Ramos (cell line): ENCODE results near the gene NUP50.

Experiments used
- in situ Hi-C: fragments of 300-500 bp; cut with MboI; formaldehyde crosslinking; loops from one replicate; pipeline ENCODE4 v1.14.3; 2022; ENCODE audit warnings: low sequenced_read_pairs; ENCODE audit not compliant: unreplicated experiment

Gene NUP50

GRCh38 chr22:45207981-45208664 lies 44.4 kb downstream of the NUP50 start:
- in situ Hi-C loops = no loop called here

DNA sequence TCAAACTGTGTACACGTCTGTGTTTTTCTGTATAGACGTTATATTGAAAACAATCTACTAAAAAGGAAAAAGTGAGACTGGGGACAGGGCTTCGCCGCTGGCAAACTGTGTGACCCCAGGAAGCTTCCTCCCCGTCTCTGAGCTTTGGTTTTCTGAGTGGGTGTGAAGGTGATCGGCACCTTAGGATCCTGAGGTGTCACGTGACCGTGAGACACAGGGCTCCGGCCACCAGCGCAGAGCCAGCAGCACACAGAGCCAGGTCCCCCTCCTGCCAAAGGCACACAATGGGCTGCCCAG lies 44.9 kb downstream of the NUP50 start:
- in situ Hi-C loops = no loop called here

DNA sequence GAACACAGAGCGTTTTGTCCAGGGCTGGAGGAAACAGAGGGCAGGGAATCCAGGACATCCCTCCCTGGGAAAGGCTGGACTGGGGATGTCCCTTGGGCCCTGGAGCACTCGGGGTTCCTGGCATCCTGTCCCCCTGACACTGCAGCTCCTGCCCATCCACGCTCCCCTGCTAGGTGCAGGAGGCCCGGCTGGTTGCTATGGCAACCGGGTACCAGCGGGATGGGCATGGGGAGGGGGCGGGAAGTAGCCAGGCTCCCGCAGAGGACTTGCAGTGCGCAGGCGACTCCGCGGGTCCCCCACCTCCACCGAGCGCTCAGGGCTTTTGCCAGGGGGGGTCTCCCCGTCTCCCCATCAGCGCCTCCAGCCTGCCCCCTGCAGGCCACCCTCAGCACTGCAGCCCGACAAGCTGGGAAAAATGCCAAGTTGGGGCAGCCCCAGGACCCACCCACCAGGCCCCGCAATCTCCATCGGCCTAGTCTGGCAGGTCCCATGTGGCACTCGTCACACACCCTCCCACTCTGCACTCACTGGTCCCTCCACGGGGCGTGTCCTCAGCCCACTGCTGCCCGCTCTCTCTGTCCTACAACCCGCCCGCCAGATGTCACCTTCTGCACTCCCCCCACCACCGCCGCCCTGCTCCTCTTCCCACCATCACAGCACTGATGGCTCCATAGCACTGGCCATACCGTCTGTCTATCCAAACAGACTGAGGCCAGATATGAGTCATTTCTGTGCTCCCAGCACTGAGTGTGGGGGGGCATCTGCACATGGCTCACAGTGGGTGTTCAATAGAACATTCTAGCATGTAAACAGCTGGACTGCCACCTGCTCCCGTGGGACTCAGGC lies 45.5 kb downstream of the NUP50 start:
- in situ Hi-C loops = no loop called here

DNA sequence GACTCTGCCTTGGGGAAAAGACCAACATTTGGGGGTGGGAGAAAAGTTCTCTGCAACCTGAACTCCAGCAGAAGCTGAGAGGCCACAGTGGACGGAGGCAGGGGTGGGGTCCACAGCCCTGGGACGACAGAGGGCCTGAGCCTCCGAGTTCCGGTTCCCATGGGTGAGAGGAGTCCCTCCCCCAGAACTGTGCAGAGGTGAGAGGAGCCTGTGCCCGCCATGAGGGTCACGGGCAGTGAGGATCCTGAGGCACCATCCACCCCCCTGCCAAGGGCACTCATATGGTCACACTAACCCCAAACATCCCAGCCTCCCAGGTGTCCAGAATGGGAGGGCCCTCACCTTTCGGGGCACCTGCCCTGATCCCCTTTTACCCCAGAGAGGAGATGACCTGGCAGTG lies 46.4 kb downstream of the NUP50 start:
- in situ Hi-C loops = no loop called here

- in situ Hi-C loops = no loop called here
Measured at GRCh38 chr22:45210577-45210976, 46.9 kb downstream of the NUP50 start.

DNA sequence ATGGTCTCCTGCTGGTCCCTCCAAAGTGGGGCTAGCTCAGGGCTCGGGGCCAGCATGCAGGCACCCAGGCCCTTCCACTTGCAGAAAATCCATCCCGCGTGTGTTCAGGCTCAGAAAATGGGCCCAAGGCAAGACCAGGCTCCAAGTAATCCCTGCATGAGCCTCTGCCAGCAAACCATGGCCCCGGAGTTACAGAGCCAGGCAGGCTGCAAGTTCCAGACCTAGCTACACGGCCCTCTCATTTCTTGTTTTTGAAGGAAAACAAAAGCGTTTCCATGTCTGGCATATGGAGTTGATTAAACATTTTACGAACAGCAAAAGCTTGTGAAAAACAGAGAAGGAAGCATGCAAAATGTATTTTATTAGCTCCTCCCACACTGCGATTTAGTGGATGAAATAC lies 47.3 kb downstream of the NUP50 start:
- in situ Hi-C loops = no loop called here

- in situ Hi-C loops = no loop called here
Measured at GRCh38 chr22:45211435-45211834, 47.7 kb downstream of the NUP50 start.

DNA sequence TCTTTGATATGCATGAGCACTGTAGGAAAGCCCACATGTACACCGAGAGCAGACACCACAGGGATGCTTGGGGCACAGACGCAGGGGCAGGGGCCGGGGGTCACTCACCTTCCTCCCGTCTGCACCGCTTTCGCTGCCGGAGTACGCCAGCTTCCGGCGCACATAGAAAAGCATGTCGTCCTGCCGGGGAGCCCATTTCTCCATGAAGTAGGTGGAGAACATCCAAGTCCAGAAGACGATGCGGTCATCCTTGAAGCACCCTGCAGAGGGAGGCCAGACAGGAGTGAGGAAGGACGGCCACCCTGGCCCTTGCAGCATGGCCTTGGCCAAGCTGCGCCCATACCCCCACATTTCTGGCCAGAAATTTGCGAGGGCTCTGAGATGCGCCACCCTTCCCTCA lies 48.1 kb downstream of the NUP50 start:
- in situ Hi-C loops = no loop called here

GRCh38 chr22:45212306-45212709 lies 48.6 kb downstream of the NUP50 start:
- in situ Hi-C loops = no loop called here

DNA sequence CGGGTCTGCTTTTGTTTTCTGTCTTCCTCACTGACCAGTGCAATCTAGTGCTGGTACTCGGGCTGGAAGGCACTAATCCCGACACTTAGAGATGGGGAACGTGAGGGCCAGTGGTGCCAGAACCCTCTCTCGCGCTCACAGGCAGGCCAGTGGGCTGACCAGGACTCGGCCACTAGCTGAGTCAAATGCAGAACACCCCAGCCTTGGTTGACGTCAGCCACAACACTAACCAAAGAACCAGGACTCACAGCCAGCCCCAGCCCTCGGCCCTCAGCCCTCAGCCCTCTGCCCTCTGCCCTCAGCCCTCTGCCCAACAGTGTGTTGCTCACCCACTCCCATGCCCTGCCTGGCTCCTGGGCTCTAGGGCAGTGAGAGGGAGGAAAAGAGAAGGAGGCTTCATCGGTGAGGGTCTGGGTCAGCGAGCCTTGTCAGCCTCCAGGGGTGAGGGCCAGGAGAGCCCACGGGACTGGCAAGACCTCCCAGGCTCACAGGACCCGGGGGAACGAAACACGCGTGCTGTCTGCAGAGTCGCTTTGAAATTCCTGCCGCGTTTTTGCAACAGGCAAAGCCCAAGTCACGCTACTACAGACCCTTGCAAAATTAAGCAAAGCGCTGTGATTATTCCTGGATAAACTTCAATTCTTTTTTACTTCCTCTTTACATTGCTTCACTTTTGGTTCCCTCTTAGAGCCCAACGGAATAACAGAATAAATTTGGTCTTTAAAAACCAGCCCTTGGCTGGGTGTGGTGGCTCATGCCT lies 49.4 kb downstream of the NUP50 start:
- in situ Hi-C loops = no loop called here

DNA sequence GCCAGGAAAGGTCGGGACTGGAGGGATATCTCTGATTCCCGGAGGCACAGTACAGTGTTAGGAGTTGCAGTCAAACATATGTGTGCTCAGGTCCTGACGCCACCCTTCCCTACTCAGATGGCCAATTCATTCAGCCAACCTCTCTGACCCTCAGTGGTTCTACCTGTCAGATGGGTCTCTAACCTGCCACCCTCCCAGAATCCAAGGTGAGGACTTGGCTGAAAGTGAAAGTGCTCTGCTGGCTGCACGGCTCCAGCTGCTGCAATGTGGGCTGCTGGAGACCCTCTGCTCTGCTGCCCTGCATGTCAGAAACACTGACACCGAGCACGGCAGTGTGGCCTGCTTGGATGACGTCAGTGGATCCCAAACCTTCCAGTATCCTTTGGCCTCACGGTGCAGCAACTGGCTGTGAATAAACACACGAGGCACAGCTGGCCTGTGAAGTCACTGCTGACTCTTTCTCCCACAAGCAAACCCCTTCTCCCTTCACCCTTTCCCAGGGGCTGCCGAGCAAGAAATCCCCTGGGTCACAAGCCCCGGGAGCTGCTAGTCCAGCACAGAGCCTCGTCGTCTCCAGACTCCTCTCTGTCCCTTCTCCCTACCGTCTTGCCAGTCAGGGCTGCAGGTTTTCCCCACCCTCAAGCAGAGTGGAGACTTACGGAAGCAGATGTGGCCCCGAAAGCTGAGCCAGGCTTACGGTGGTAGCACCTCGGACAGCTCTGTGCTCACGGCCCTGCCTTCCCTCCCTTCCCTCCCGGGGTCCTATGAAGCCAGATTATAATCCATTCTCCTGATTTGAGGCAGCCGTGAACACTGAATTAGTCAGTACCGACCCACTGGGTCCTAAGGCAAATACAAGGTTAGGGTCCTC lies 52.6 kb downstream of the NUP50 start:
- in situ Hi-C loops = no loop called here

- in situ Hi-C loops = no loop called here
Measured at GRCh38 chr22:45217345-45217744, 53.6 kb downstream of the NUP50 start.

DNA sequence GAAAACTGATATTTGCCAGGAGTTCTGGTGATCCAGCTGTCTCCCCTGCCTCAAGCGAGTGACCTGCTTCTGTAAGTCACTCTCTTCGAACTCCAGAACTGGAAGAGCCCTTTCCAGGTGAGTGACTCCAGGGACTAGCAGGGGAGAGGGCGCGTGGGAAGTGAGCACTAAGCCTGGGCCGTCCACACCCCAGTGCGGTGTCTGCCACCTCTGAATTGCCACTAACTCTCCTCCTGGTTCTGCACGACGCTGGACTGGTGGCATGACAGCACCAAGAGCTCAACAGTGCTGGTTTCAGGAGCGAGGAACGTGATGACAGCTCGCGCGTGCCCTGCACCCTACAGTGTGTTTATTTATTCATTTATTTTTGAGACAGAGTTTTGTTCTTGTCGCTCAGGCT lies 54.1 kb downstream of the NUP50 start:
- in situ Hi-C loops = no loop called here

GRCh38 chr22:45218976-45219375 lies 55.3 kb downstream of the NUP50 start:
- in situ Hi-C loops = no loop called here

DNA sequence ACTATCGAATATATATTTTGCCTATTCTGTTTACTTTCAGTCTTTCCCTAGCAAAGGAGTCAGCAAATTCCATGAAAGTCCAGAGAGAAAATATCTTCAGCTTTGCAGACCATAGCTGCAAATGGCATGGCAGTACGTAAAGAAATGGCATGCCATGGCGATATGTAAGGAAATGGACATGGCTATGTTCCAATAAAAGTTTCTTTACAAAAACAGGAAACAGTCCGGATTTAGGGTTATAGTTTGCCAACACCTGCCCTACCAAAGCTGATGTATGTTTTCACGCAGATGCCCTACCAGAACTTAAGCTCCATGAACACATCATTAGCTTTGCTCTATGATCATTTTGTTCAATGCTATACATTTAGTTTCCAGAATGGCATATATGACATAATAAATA lies 57.5 kb downstream of the NUP50 start:
- in situ Hi-C loops = no loop called here

GRCh38 chr22:45223304-45224117 lies 59.8 kb downstream of the NUP50 start:
- in situ Hi-C loops = no loop called here

- in situ Hi-C loops = no loop called here
Measured at GRCh38 chr22:45224331-45224730, 60.6 kb downstream of the NUP50 start.

GRCh38 chr22:45224988-45225731 lies 61.4 kb downstream of the NUP50 start:
- in situ Hi-C loops = no loop called here
